Stimulated activated CD8-positive, alpha-beta memory T cell treated with anti-CD3 and anti-CD28 coated beads, Interleukin-4, amount 100 ng/mL, for 1 hour (primary cell): ENCODE measurements around the gene ATP4A.

Source experiments
- DNase-seq, 2 donors: peaks; one replicate each; pipeline ENCODE4 v3.0.0-alpha.2; 2020; ENCODE audit warnings: low read depth in 2 of 2, low spot score in 1 of 2

ATP4A gene

GRCh38 chr19:35566738-35567137 lies 3.3 kb upstream of the ATP4A start:
- DNase-seq: no peak

- no peak for DNase-seq
Observed at GRCh38 chr19:35565016-35565856, 1.8 kb upstream of the ATP4A start.

- no peak for DNase-seq
Observed at GRCh38 chr19:35562776-35563175, 682 bp downstream of the ATP4A start.

- DNase-seq: no peak
Observed at GRCh38 chr19:35562336-35562735, 1.1 kb downstream of the ATP4A start.

DNA sequence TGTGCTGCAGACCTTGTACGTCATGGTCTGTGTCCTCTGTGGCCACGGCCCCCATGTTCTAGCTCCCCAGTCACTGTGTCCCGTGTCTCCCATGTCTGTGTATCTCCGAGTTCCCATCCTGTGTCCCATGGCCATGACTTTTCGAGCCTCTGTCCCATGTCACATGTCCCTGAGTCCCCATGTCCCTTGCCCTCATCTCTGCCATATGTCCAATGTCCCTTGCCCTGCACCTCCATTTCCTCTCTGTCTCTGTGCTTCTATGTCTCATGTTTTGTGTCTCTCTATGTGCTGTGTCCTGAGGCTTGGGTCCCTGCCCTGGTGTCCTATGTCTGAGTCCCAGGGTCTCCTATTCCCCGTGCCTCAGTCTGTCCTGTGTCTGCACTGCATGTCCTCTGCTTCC lies 2.0 kb downstream of the ATP4A start:
- no peak for DNase-seq

DNA sequence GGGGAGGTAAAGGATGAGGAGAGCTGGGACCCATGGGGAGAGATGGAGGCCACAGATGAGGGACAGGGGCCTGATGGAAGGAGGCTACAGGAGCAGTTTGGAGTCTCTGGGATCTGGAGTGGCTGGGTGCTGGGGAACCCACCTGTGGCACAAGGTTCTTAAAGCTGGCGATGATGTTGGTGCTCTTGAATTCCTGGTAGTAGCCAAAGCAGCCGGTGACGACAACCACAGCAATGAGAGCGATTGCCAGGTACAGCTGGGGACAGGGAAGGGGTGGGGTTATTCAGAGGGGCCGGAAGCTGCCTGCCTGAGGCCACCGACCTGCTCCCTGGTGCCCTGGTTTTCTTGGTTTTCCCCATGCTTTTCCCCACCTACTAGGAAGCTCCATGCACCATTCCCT lies 2.8 kb downstream of the ATP4A start:
- DNase-seq: no peak

GRCh38 chr19:35560271-35560670 lies 3.2 kb downstream of the ATP4A start:
- no peak for DNase-seq

DNA sequence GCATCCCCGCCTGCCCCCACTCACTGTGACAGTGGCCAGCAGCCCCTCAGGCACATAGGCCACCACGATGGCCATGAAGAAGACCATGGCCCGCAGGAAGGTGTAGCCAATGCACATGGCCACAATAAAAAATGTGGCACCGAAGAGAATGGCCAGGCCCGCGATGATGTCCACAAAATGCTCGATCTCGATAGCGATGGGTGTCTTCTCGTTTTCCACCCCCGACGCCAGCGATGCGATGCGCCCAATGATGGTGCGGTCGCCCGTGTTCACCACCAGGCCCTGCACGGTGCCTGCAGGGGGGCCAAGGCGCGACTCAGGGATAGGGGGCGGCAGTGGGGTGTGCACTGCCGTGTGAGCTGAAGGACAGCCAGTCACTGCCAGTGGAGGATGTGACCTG lies 3.7 kb downstream of the ATP4A start:
- DNase-seq: no peak

GRCh38 chr19:35559281-35559659 lies 4.2 kb downstream of the ATP4A start:
- no peak for DNase-seq

DNA sequence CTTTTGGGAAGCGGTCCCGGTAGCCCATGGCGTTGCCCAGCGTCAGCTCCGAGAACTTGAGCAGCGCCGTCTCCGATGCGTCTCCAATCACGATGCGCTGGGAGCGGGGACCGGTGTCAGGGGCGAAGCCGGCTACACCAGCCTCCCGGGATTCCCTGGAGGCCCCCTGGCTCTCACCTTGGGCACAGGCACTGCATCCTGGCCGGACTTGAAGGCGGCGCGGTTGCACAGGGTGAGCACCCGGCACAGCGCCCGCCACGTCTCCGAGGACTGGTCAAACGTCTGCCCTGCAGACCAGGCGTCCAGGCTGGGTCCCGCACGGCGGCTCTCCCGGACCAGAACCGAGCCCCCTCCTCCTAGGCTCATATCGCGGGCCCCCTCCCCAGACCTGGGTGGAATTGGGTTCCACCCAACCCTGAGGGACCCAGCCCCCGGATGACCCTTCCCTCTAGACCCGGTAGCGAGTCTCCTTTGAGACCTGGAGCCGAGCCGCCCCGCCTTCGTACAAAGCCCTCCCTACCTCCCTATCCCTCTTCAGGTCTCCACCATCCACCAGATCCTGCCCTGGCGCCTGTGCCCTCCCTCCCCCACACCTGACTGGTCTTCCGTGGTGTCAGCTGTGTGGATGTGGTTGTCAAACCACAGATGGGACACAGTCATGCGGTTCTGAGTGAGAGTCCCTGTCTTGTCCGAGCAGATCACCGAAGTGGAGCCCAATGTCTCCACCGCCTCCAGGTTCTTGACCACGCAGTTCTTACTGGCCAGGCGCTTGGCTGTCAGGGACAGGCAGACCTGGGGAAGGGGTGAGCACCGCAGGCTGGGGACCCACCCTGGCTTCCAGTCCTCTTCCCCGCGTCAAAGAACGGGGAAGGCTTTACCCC lies 4.8 kb downstream of the ATP4A start:
- DNase-seq: no peak

- DNase-seq: no peak
Observed at GRCh38 chr19:35557539-35558399, 5.7 kb downstream of the ATP4A start.

- no peak for DNase-seq
Observed at GRCh38 chr19:35556846-35557538, 6.5 kb downstream of the ATP4A start.

DNA sequence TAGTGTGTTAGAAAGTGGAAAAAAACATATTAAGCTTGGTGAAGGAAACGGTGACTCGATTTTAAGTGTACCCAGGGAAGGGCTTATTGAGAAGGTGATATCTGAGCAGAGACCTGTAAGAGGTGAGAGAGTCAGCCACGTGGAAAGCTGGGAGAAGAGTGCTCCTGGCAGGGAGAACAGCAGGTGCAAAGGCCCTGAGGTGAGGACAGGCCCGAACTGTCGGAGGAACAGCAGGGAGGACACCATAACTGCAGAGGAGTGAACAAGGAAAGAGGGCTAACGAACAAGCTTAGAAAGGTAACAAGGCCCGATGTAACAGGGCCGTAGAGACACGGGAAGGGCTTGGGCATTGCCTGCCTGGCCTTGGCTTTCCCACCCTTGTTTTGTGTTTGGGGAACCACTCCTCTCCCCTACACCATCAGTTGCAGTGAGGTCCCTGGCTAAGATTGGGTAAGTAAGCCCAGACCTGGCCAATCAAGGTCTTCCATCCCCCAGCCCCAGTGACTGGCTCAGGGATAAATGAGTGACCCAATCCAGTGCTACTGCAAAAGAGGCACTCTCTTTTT lies 7.3 kb downstream of the ATP4A start:
- DNase-seq: no peak

DNA sequence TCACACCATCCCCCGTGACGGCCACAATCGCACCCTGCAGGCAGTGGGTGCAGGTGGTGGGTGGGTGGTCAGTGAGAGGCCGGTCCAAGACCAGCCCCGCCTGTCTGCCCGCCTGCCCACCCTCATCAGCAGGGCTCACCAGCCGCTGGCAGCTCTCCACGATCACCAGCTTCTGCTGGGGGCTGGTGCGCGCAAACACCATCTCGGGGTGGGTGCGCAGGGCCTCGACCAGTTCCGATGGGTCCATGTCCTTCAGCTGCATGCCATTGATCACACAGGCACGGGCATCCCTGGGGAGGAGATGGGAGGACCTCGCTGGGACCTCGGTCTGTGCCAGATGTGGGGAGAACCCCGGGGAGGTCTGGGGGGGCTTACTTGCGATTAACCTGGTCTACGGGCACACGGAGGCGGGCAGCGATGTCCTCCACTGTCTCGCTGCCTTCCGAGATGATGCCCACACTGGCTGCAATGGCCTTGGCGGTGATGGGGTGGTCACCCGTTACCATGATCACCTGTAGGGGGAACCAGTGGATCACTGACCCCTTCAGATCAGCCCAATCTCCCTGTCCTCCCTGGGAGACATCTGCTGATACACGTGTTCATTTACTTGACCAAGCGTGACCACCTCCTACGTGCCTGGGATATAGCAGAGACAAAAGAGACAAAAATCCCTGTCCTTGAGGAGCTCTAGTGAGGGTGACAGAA lies 8.0 kb downstream of the ATP4A start:
- no peak for DNase-seq

DNA sequence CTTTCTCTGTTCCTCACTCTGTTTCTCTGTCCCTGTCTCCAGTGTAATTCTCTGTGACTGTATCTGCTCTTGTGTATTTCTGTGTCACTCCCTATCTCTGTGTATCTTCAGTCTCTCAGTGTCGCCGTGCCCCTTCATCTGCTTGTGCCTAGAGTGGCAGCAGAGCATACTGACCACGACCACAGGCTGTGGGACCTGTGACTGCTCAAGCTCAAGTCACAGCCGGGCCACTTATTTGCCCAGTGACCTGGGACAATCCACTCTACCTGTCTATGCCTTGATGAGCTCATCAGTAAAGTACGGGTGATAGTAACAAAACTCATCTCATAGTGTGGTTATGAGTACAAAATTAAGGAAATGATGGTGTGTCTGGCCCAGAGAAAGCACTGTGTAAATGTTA lies 9.4 kb downstream of the ATP4A start:
- no peak for DNase-seq

DNA sequence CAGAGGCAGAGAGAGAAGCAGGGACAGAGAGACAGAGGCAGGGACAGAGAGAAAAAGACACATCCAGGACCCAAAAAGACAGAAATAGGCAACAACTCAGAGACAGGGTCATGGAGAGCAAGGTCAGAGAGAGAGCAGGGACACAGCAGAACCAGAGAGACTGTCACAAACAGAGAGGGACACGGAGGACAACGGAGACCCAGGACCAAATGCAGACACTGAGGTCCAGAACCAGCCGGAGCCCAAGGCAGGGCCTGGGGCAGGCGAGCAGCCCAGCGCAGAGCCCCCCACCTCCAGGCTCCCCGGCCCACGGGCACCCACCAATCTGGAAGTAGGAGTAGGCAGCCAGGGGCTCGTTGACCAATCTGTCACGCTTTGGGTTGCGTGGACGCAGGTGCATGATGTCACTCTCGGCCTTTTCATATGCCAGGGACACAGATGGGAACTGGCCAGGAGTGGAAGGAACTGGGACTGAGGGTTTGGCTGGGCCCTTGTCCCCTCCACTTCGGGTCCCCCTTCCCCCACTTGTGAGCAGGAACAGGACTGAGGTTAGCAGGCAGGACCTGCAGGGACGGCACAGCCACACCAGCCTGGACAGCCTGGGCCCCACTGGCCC lies 10.0 kb downstream of the ATP4A start:
- no peak for DNase-seq

DNA sequence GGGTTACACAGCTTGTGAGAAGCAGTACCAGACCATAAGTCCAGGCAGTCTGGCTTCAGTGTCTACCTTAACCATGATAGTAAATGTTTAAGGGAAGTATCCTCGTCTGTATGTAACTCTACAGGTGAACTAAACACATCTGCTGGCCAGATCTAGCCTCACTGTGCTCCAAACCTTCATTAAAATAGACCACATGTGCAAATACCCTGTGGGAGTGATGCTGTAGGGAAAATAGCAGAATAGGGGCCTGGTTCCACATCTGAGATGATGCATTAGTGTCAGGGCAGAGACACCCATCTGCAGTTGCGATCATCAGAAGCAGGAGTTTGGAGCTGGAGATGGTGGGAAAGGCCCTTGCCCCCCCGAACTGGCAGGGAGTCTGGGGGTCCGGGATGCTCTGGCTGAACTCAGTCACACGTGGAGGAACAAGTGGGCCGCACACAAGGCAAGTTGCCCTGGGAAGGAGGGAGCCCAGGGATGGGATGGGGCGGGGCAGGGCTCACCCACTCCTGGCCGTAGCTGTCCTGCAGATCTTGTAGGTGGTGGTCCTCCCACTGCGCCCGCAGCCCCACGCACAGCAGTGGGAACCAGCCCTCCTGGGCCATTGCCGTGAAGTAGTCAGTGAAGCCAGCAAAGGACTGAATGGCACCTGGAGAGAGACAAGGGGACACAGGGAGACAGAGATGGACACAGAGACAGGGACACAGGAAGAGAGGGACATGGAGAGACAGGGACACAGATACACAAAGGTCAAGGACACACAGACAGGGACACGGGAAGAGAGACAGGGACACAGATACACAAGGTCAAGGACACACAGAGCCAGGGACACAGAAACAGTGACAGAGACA lies 10.7 kb downstream of the ATP4A start:
- no peak for DNase-seq

DNA sequence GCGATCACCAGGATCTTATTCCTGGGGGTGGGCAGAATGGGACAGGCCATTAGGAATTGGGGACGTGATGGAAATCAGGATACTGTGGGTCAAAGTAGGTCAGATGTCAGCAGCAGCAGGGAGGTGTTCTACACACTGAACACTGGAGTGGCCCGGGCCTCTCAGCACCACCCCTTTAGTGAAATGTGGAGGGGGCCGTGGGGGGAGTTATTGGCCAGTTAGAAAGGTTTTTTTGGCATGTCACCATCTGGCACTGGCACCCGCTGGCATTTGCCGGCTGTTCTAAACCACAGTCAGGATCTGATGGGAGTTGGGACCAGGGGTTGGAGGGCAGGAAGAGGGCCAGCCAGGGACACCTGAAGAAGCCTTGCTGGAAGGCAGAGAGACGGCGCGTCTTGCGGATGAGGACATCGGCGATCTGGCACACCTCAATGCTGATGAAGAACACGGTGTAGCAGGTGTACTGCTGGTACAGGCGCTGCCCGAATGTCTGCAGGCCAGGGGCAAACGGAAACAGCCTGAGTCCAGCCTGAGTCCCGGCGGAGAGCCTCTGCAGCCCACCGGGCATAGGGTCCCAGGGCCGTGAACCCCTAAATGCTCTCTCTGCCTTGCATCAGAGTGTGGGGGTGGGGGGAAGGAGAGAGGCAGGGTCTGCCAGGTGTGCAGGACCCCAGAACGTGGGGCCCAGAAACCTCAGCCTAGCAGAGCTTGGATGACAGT lies 12.2 kb downstream of the ATP4A start:
- no peak for DNase-seq
